Right atrium auricular region (tissue), 2 donors: ENCODE data around the gene PNPLA2. TPM values are rescaled to one million over a fixed set of nuclear protein-coding genes. Genes with fewer than 3 reads are reported as not detected.

ENCODE experiments used
- DNase-seq: peaks from one replicate; pipeline ENCODE4 v3.0.0-alpha.2; 2019; ENCODE audit warnings: low spot score
- H3K27ac ChIP-seq, 2 donors: fragments of 200-600 bp; sonication (generic); 1 replicate in 1 of 2; 2 replicates in 1 of 2; pipeline ENCODE4 v1.5.1; 2016 to 2019
- H3K27me3 ChIP-seq, 2 donors: fragments of 200-600 bp; sonication (generic); one replicate each; pipeline versions ENCODE4 v1.5.1 to v1.6.0; 2017 to 2019
- H3K36me3 ChIP-seq: fragments of 200-600 bp; sonication (generic); one replicate; pipeline ENCODE4 v1.5.1; 2016
- H3K4me1 ChIP-seq, 2 donors: fragments of 200-600 bp; sonication (generic); one replicate each; pipeline versions ENCODE4 v1.5.1 to v1.6.0; 2017 to 2019
- H3K4me3 ChIP-seq, 2 donors: fragments of 200-600 bp; sonication (generic); 1 replicate in 1 of 2; 2 replicates in 1 of 2; pipeline ENCODE4 v1.5.1; 2017 to 2019; ENCODE audit warnings: mild to moderate bottlenecking in 1 of 2, moderate library complexity in 1 of 2
- H3K9me3 ChIP-seq, 2 donors: fragments of 200-600 bp; sonication (generic); one replicate each; pipeline ENCODE4 v1.5.1; 2019
- CTCF ChIP-seq, 2 donors: fragments of 200-600 bp; sonication (generic); IDR thresholded peaks; one replicate each; pipeline ENCODE4 v1.5.1; 2019; ENCODE audit warnings: antibody characterized with exemption in 2 of 2
- total RNA-seq, 2 donors: library from RNA; depleted of rRNA; stranded (reverse); fragments of >200 nt; gene quantifications; one replicate each; pipeline ENCODE4 v1.1.0, GENCODE V29; 2016

Gene PNPLA2
- total RNA-seq, 2 donors from 2014 or later = 94.4 to 123 TPM

GRCh38 chr11:772429-773390 is 46.0 kb upstream of the PNPLA2 start:
- Histone ChIP-seq H3K9me3 (no peaks in the 10 kb centered on the region), H3K27me3 (no peaks in the 10 kb centered on the region), H3K36me3 (peaks cover 23% of the 10 kb centered on the region), H3K4me1 (peaks cover 0 to 20% of the 10 kb centered on the region in 2 donors), H3K27ac (no peak overlapping the region), H3K4me3 (no peak overlapping the region)
- TF ChIP-seq CTCF (IDR thresholded peaks at IDR 0.05) = no peak
- DNase-seq = no peak

GRCh38 chr11:773425-773824 is 45.3 kb upstream of the PNPLA2 start:
- Histone ChIP-seq H3K4me1 (peaks cover 0 to 25% of the 10 kb centered on the region in 2 donors), H3K27ac (no peak overlapping the region)
- DNase-seq = no peak

DNA sequence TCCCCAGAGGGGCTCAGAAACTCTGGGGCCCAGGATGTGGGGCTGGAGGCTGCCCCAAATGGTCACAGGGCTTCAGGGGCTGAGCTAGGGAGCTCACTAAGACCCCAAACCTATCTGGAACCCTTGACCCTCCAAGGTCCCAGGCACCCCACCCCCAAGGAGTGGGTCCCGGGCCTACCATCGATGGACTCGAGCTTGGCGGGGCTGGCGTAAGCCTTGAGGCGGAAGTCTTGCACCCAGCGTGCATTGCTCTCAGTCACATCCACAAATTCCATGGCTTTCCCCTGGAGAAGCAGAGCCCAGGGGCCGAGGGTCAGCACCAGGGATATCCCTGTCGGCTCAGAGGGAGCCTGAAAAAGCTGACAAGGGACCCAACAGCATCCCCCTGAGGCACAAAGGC is 44.9 kb upstream of the PNPLA2 start:
- H3K9me3 ChIP-seq = no peaks in the 10 kb centered on the region
- no peak for DNase-seq
- H3K27ac ChIP-seq = no peak overlapping the region
- H3K36me3 ChIP-seq = peaks cover 23% of the 10 kb centered on the region
- H3K27me3 ChIP-seq = no peaks in the 10 kb centered on the region
- TF ChIP-seq CTCF (IDR thresholded peaks at IDR 0.05) = no peak
- peaks cover 0 to 29% of the 10 kb centered on the region in 2 donors for H3K4me1 ChIP-seq
- no peak overlapping the region for H3K4me3 ChIP-seq

More at GRCh38 chr11:773425-773824, 45.3 kb upstream of the PNPLA2 start:
- Histone ChIP-seq H3K36me3 (peaks cover 23% of the 10 kb centered on the region), H3K4me3 (no peak overlapping the region), H3K27me3 (no peaks in the 10 kb centered on the region), H3K9me3 (no peaks in the 10 kb centered on the region)
- no peak for TF ChIP-seq CTCF (IDR thresholded peaks at IDR 0.05)

DNA sequence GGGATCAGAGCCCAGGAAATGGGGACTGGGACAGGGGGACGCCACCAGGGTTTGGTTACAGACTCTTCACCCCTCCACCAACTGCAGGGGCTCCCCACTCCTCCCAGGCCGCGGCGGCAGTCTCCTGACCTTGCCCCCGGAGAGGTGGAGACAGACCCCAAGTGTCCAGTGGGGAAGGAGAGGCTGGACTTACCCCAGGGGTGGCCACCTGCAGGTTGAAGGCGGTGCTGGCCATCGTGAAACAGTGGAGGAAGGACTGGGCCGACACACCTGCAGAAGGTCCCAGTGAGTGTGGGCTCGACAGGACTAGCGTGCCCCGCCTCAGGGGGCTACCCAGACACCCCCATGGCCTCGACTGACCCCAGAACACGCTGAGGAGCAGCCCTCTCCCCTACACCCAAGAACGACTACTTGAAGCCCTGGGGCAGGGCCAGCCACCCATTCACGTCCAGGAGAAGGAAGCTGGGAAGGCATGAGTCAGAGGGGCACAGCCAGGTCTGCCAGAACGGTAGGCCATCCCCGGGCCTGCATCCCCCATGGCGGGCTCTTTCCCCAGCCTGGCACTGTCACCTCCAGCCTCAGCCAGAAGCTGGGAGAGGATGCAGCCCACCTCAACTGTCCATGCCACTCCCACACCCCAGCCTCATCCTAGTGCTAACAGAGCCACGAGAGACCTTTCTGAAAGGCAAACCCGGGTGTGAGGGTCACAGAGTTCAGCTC is 43.7 kb upstream of the PNPLA2 start:
- no peaks in the 10 kb centered on the region for H3K9me3 ChIP-seq
- H3K36me3 ChIP-seq = peaks cover 23% of the 10 kb centered on the region
- no peaks in the 10 kb centered on the region for H3K27me3 ChIP-seq
- DNase-seq = no peak
- no peak overlapping the region for H3K27ac ChIP-seq
- H3K4me1 ChIP-seq = peaks cover 0 to 32% of the 10 kb centered on the region in 2 donors
- TF ChIP-seq CTCF (IDR thresholded peaks at IDR 0.05) = no peak
- no peak overlapping the region for H3K4me3 ChIP-seq

DNA sequence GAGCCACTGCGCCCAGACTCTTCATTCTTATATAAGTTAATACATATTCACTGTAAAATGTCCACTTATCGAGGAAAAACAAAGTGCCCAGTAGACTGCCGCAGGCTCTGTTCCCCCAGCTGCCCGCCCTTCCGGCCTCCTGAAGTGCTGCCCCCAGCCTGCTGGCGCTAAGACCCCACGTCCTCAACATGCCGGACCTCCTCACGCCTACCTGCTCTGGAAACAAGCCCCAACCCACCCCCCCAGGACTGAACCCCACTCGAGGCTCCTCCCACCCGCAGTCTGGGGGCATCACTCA is 42.5 kb upstream of the PNPLA2 start:
- Histone ChIP-seq H3K27me3 (no peaks in the 10 kb centered on the region), H3K9me3 (no peaks in the 10 kb centered on the region), H3K36me3 (peaks cover 14% of the 10 kb centered on the region), H3K27ac (peak overlapping the region in 1 of 2 donors; percentile 89), H3K4me1 (peaks cover 0 to 32% of the 10 kb centered on the region in 2 donors), H3K4me3 (peak overlapping the region; percentile 91 to 93)
- DNase-seq = no peak
- TF ChIP-seq CTCF (IDR thresholded peaks at IDR 0.05) = no peak
